AG10803 (cell line): ENCODE results near the gene TBC1D8.

Experiments used
- DNase-seq: peaks from one replicate; pipeline ENCODE4 v3.0.0; 2010; ENCODE audit warnings: low read depth
- H3K4me3 ChIP-seq: 2 replicates; pipeline ENCODE4 v1.5.1; 2011; ENCODE audit warnings: mild to moderate bottlenecking, low read length, control low read depth
- CTCF ChIP-seq: conservative IDR thresholded peaks from 2 replicates; pipeline ENCODE4 v1.5.1; 2011; ENCODE audit warnings: mild to moderate bottlenecking, low read length, control low read depth, inconsistent platforms

Gene TBC1D8

DNA sequence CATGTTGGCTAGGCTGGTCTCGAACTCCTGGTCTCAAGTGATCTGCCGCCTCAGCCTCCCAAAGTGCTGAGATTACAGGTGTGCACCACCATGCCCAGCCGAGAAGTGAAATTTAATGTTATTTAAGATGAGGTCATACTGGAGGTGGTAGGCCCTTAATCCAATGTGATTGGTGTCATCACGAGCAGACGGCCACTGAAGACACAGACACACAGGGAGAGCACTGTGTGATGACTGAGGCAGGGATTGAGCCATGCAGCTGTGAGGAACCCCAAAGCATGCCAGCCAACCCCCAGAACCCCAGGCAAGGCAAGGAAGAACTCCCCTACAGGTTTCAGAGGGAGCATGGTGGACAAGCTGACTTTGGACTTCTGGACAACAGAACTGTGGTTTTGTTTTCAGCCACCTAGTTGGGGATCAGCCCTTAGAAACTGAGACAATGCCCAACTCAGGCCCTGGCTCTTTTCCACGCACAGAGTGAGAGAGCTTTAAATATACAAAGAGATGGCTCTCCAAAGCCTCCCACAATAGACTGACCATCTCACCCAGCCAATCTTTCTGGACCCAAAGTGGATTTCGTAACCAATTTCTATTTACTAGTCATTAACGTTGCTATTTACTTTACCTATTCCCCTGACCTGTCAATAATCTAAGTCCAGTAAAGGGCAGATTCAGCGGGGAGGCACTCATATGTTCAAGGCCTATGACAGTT is 34.2 kb downstream of the TBC1D8 start:
- no peak overlapping the region for H3K4me3 ChIP-seq
- no peak for TF ChIP-seq CTCF
- DNase-seq: no peak

GRCh38 chr2:101116348-101116747 is 34.8 kb downstream of the TBC1D8 start:
- TF ChIP-seq CTCF: no peak
- no peak overlapping the region for H3K4me3 ChIP-seq
- DNase-seq: no peak

- TF ChIP-seq CTCF: no peak
- no peak for DNase-seq
- H3K4me3 ChIP-seq: no peak overlapping the region
Observed at GRCh38 chr2:101115664-101116063, 35.5 kb downstream of the TBC1D8 start.

DNA sequence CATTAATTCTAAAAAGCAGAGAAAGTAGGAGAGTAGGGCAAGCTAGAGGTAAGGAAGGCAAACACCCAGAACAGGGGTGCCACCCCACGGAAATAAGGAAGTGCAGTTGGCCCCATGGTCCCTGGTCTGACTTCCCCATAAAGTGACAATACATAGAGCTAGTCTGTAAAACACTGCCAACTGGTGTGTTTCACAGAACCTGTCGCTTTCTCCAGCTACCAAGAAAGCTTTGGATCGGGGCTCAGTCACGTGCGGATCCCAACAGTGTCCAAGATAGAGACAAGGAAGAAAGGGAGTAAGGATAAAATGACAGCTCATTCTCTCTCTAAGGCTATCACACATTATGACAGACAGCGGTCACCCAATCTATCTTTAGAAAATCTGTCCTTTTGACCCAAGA is 36.4 kb downstream of the TBC1D8 start:
- no peak for TF ChIP-seq CTCF
- DNase-seq: no peak
- H3K4me3 ChIP-seq: no peak overlapping the region

- no peak for DNase-seq
- H3K4me3 ChIP-seq: no peak overlapping the region
- TF ChIP-seq CTCF: no peak
Observed at GRCh38 chr2:101114268-101114783, 36.9 kb downstream of the TBC1D8 start.

- DNase-seq: peak; percentile 93
- no peak for TF ChIP-seq CTCF
Observed at GRCh38 chr2:101113441-101114267, 37.5 kb downstream of the TBC1D8 start.

GRCh38 chr2:101112772-101113157 is 38.4 kb downstream of the TBC1D8 start:
- no peak overlapping the region for H3K4me3 ChIP-seq
- no peak for DNase-seq
- no peak for TF ChIP-seq CTCF

More at GRCh38 chr2:101113441-101114267, 37.5 kb downstream of the TBC1D8 start:
- peak overlapping the region; percentile 6 for H3K4me3 ChIP-seq
